GM12878 (cell line): ENCODE results near the gene GPC3. TPM values are rescaled to one million over a fixed set of nuclear protein-coding genes. Genes with fewer than 3 reads are reported as not detected.

Experiments used
- ATAC-seq: fragments of 200-7000 bp; cut with Tn5 transposase; 3 replicates; pipeline ENCODE4 v1.9.1; 2020; ENCODE audit warnings: mild to moderate bottlenecking, moderate library complexity
- BruUV-seq: library from RNA; stranded (reverse); fragments of 400-500 nt; replicated peaks from 2 replicates; lab custom pipeline; 2021; lab: Mats Ljungman, UMichigan
- CTCF ChIA-PET: fragments of 300-600 bp; sonication (Branson Sonifier 250); formaldehyde crosslinking; extraction: SDS; loops from one replicate; lab custom pipeline; 2021; ENCODE audit warnings: inconsistent platforms; lab: Yijun Ruan, JAX
- POLR2A ChIA-PET: fragments of 350-600 bp; formaldehyde crosslinking; extraction: SDS; loops from one replicate; lab custom pipeline; 2021; ENCODE audit warnings: inconsistent platforms; lab: Charles Lee
- RAD21 ChIA-PET: fragments of 300-600 bp; sonication (Branson Sonifier 250); formaldehyde crosslinking; loops from one replicate; lab custom pipeline; 2023; ENCODE audit warnings: antibody characterized with exemption; ENCODE audit not compliant: unreplicated experiment; lab: Charles Lee
- SMC1A ChIA-PET: fragments of 300-600 bp; sonication (Branson Sonifier 250); formaldehyde crosslinking; loops from one replicate; lab custom pipeline; 2023; ENCODE audit not compliant: unreplicated experiment, uncharacterized antibody; lab: Charles Lee
- DNase-seq: peaks from one replicate; pipeline ENCODE4 v3.0.0-alpha.2; 2011; ENCODE audit warnings: low read depth, low spot score
- FAIRE-seq: peaks from 3 replicates; lab custom pipeline; 2011; peaks lifted over from hg19 to GRCh38; lab: Jason Lieb, UNC
- H2AFZ ChIP-seq: 2 replicates; pipeline ENCODE4 v1.6.0; 2011; ENCODE audit warnings: low read depth, low read length, control low read depth; ENCODE audit not compliant: control insufficient read depth
- H3K27ac ChIP-seq: 2 replicates; pipeline ENCODE4 v1.5.1; 2011; ENCODE audit warnings: control low read depth; ENCODE audit not compliant: control insufficient read depth, insufficient read depth
- H3K27me3 ChIP-seq, 2 experiments: replicated peaks in 1 of 2; 2 replicates each; pipeline versions ENCODE4 v1.6.0 to v1.6.1; 2011; ENCODE audit warnings: low read length in 1 of 2; ENCODE audit not compliant: control insufficient read depth in 2 of 2, insufficient read depth in 2 of 2
- H3K36me3 ChIP-seq, 2 experiments: 2 replicates each; pipeline ENCODE4 v1.5.1; 2011; ENCODE audit warnings: low read length in 1 of 2; ENCODE audit not compliant: control insufficient read depth in 2 of 2, insufficient read depth in 2 of 2
- H3K4me1 ChIP-seq: 2 replicates; pipeline ENCODE4 v1.6.1; 2011; ENCODE audit warnings: mild to moderate bottlenecking, low read length, moderate library complexity, mixed read lengths; ENCODE audit not compliant: control insufficient read depth, insufficient read depth
- H3K4me2 ChIP-seq: 2 replicates; pipeline ENCODE4 v1.6.0; 2011; ENCODE audit warnings: control low read depth; ENCODE audit not compliant: control insufficient read depth, insufficient read depth
- H3K4me3 ChIP-seq: fragments of 200-600 bp; sonication (generic); 2 replicates; pipeline ENCODE4 v1.5.1; 2016
- H3K79me2 ChIP-seq: 2 replicates; pipeline ENCODE4 v1.6.0; 2011; ENCODE audit warnings: low read length; ENCODE audit not compliant: control insufficient read depth, insufficient read depth
- H3K9ac ChIP-seq: 2 replicates; pipeline ENCODE4 v1.8.0; 2011; ENCODE audit warnings: low read length, control low read depth, mixed read lengths; ENCODE audit not compliant: control insufficient read depth, insufficient read depth
- H3K9me3 ChIP-seq: replicated peaks from 3 replicates; pipeline ENCODE4 v1.5.1; 2011; ENCODE audit warnings: mild to moderate bottlenecking, low read length; ENCODE audit not compliant: control insufficient read depth, insufficient read depth
- H4K20me1 ChIP-seq: 2 replicates; pipeline ENCODE4 v1.6.0; 2011; ENCODE audit not compliant: control insufficient read depth, insufficient read depth
- CBFB ChIP-seq: IDR thresholded peaks from 2 replicates; pipeline ENCODE4 v1.6.1; 2016; ENCODE audit warnings: antibody characterized with exemption, low read depth
- CREM ChIP-seq: IDR thresholded peaks from 2 replicates; pipeline ENCODE4 v1.6.1; 2014; ENCODE audit warnings: antibody characterized with exemption, low read depth
- CUX1 ChIP-seq: IDR thresholded peaks from 2 replicates; pipeline ENCODE4 v1.6.1; 2012; ENCODE audit warnings: improper control_type of control experiment, low read depth, low read length; ENCODE audit not compliant: insufficient replicate concordance
- E4F1 ChIP-seq: fragments of 450-650 bp; IDR thresholded peaks from 2 replicates; pipeline ENCODE4 v1.6.1; 2018; ENCODE audit warnings: borderline replicate concordance, mild to moderate bottlenecking; ENCODE audit not compliant: partially characterized antibody
- EED ChIP-seq: sonication (generic); IDR thresholded peaks from 2 replicates; pipeline ENCODE4 v1.6.1; 2016; ENCODE audit warnings: antibody characterized with exemption, low read depth
- ETV6 ChIP-seq, 2 experiments: fragments of 450-650 bp in 1 of 2; IDR thresholded peaks in 1 of 2; conservative IDR thresholded peaks in 1 of 2; 2 replicates each; pipeline ENCODE4 v1.6.1; 2014; ENCODE audit warnings: antibody characterized with exemption in 1 of 2, borderline replicate concordance in 1 of 2, low read depth in 1 of 2, mild to moderate bottlenecking in 1 of 2, moderate library complexity in 1 of 2
- IKZF1 ChIP-seq: fragments of 450-650 bp; conservative IDR thresholded peaks from 2 replicates; pipeline ENCODE4 v1.6.1; 2017; ENCODE audit warnings: antibody characterized with exemption, mild to moderate bottlenecking
- MEF2A ChIP-seq: IDR thresholded peaks from 2 replicates; pipeline ENCODE4 v1.6.1; 2011; ENCODE audit warnings: low read depth, mild to moderate bottlenecking, low read length, moderate library complexity; ENCODE audit not compliant: insufficient read depth
- MXI1 ChIP-seq: fragments of 150-350 bp; IDR thresholded peaks from 2 replicates; pipeline ENCODE4 v1.6.1; 2011; ENCODE audit warnings: low read depth, mild to moderate bottlenecking, inconsistent platforms, low read length, improper control_type of control experiment
- MYC ChIP-seq: IDR thresholded peaks from 2 replicates; pipeline ENCODE4 v1.6.1; 2011; ENCODE audit warnings: mild to moderate bottlenecking, low read length, moderate library complexity, inconsistent platforms; ENCODE audit not compliant: insufficient read depth, insufficient replicate concordance, insufficient read length, severe bottlenecking
- NKRF ChIP-seq: fragments of 450-650 bp; conservative IDR thresholded peaks from 2 replicates; pipeline ENCODE4 v1.6.1; 2017; ENCODE audit warnings: mild to moderate bottlenecking, moderate library complexity
- RB1 ChIP-seq: fragments of 450-650 bp; formaldehyde crosslinking; IDR thresholded peaks from 2 replicates; pipeline ENCODE4 v1.6.1; 2017; ENCODE audit warnings: mild to moderate bottlenecking, borderline replicate concordance
- TBL1XR1 ChIP-seq: IDR thresholded peaks from 2 replicates; pipeline ENCODE4 v1.6.1; 2012; ENCODE audit warnings: low read depth, low read length, improper control_type of control experiment
- ZNF274 ChIP-seq: IDR thresholded peaks from one replicate; pipeline ENCODE4 v1.8.0; 2011; ENCODE audit not compliant: insufficient read length, insufficient read depth
- WGBS: methylation state at CpG from one replicate; pipeline ENCODE4 v1.1.6; 2016; ENCODE audit warnings: low lambda C conversion rate; ENCODE audit not compliant: insufficient replicate concordance, insufficient coverage; ENCODE audit errors: missing lambda C conversion rate; 5-methylcytosine and 5-hydroxymethylcytosine counted together
- in situ Hi-C: fragments of 300-500 bp; cut with MboI; formaldehyde crosslinking; loops from 9 replicates; pipeline ENCODE4 v1.14.3; 2018; ENCODE audit warnings: mixed read lengths
- intact Hi-C: fragments of 100-400 bp; cut with micrococcal nuclease; formaldehyde crosslinking; loops from one replicate; pipeline ENCODE4 v1.14.2; 2022; ENCODE audit not compliant: unreplicated experiment
- polyA plus RNA-seq, 11 experiments: library from polyadenylated mRNA; depleted of rRNA in 4 of 11; unstranded in 6 of 11; stranded (reverse) in 5 of 11; fragments of >200 nt; fragmentation: Nextera tagmentation in 4 of 11; fragmentation: Illumina TruSeq in 1 of 11; extraction: Ambion mirVana in 4 of 11; extraction: Trizol in 1 of 11; gene quantifications; 1 replicate in 1 of 11; 2 replicates in 10 of 11; pipeline versions ENCODE4 v1.2.1 to v1.2.3, GENCODE V29; 2011 to 2016; ENCODE audit warnings: inconsistent platforms in 2 of 11, missing spikeins in 2 of 11, low read depth in 1 of 11
- total RNA-seq, 4 experiments: library from RNA; depleted of rRNA in 3 of 4; stranded (reverse); fragments of >200 nt in 3 of 4; fragmentation: Illumina TruSeq in 1 of 4; extraction: Trizol in 1 of 4; gene quantifications; 2 replicates each; pipeline versions ENCODE4 v1.2.1 to v1.2.3, GENCODE V29; 2013 to 2021

The GPC3 gene
- total and polyA plus RNA-seq, 10 of the 15 experiments (the other 5 are each of a cell fraction or from before 2014, with no cell fraction given), result 0.09 to 0.82 TPM; not detected in 8

GRCh38 chrX:133864236-133864635, 121.2 kb downstream of the GPC3 start:
- ChIA-PET RAD21 (no interaction called here), POLR2A (no interaction called here), SMC1A (interaction anchor here (1.6 kb wide), 1 partner anchor 11 kb away, joined by 3 read pairs; no protein-coding TSS in a partner anchor), CTCF (interaction anchor here (1.0 to 1.1 kb wide), 2 partner anchors 13 to 25 kb away, joined by 3 read pairs; no protein-coding TSS in a partner anchor)
- Histone ChIP-seq H3K27me3 (no peaks in the 10 kb centered on the region), H3K4me1 (no peaks in the 10 kb centered on the region), H3K79me2 (no peaks in the 10 kb centered on the region), H4K20me1 (no peaks in the 10 kb centered on the region), H3K9ac (no peak overlapping the region), H2AFZ (no peak overlapping the region), H3K4me3 (no peak overlapping the region), H3K27ac (no peak overlapping the region), H3K4me2 (no peak overlapping the region), H3K9me3 (no peaks in the 10 kb centered on the region; the same call in 2 of the 3 replicates), H3K36me3 (no peaks in the 10 kb centered on the region)
- DNase-seq, result no peak
- 63% methylated on average over 2 of the region's 2 CpGs for WGBS
- in situ Hi-C loops (no loop called here), intact Hi-C loops (no loop called here)
- no peak for ATAC-seq
- no peak for FAIRE-seq
- BruUV-seq, result no TSS peak
- no peak for TF ChIP-seq MYC
- no peak for TF ChIP-seq ETV6 (conservative IDR thresholded peaks at IDR 0.05 in 1 of 2, IDR thresholded peaks at IDR 0.05 in 1 of 2; ENCODE audit: borderline replicate concordance in 1 of 2, low read depth in 1 of 2)
- no peak for TF ChIP-seq CBFB
- no peak for TF ChIP-seq RB1
- TF ChIP-seq IKZF1, result no peak
- no peak for TF ChIP-seq TBL1XR1
- no peak for TF ChIP-seq CREM
- TF ChIP-seq MEF2A, result no peak
- no peak for TF ChIP-seq MXI1
- no peak for TF ChIP-seq ZNF274
- no peak for TF ChIP-seq E4F1
- TF ChIP-seq EED, result no peak
- no peak for TF ChIP-seq CUX1
- no peak for TF ChIP-seq NKRF
